Fibroblast of mammary gland (primary cell): ENCODE measurements around the gene LMAN1.

Experiments used
- DNase-seq: peaks from one replicate; pipeline ENCODE4 v3.0.0-alpha.2; 2010; ENCODE audit warnings: low read depth
- H3K4me3 ChIP-seq: 2 replicates; pipeline ENCODE4 v1.5.1; 2011; ENCODE audit warnings: low read depth, mild to moderate bottlenecking, low read length, moderate library complexity; ENCODE audit not compliant: control insufficient read depth
- CTCF ChIP-seq: conservative IDR thresholded peaks from 2 replicates; pipeline ENCODE4 v1.5.1; 2011; ENCODE audit warnings: low read depth, low read length, inconsistent platforms; ENCODE audit not compliant: control insufficient read depth, insufficient read depth

Gene LMAN1

GRCh38 chr18:59381949-59382348, 22.9 kb upstream of the LMAN1 start:
- H3K4me3 ChIP-seq, result no peak overlapping the region
- TF ChIP-seq CTCF, result no peak
- DNase-seq, result no peak

DNA sequence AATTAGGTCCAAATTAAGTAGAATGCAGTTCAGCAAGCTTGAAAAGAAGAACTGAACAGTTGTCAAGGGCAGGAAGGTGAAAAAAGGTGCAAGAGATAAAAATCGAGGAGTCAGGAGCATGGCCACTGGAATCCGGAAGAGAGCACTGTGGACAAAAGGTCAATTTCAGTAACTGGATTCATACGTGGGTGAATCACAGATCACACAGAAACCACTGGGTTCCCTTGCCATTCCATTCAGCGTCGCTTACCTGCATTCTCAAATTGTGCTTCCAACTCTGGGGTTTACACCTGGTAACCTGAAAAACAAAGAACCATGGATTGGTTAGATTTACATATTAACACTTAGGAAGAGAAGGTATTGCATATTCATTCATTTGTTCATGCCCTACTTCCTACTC, 21.6 kb upstream of the LMAN1 start:
- DNase-seq, result no peak
- no peak for TF ChIP-seq CTCF

GRCh38 chr18:59379772-59380522, 20.9 kb upstream of the LMAN1 start:
- TF ChIP-seq CTCF, result no peak
- peak; percentile 81 for DNase-seq
- no peak overlapping the region for H3K4me3 ChIP-seq

More for the DNA sequence above, 21.6 kb upstream of the LMAN1 start:
- H3K4me3 ChIP-seq, result no peak overlapping the region

DNA sequence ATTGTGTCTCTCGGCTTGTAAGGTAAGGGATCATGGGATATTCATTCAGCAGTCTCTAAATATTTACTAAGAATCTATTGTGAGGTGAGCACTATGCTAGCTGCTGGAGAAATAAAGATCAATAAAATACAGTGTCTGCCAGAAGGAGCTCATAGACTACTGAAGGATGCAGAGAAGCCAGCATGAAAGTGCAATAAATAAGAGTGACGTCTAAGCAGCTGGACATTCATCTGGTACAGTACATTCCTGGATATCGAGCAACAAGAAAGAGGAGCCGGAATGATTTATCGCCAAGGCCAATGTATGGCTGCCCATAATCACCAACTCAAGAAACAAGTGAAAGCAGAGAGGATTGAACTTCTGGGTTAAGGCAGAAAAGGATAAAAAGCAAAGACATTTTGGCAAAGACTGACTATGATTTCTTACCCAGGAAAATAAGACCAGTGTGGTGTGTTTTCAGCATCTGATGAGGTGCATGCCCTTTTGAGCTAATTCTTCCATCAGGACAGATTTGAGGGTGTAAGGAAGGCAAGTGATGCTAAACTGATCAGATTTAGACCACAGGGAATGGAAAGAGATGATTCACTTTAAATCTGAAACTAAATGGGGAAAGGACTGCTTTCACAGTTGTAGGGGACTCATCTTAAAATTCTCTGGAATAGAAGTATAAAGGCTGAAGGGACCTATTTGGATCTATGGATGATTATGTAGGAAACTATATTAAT, 18.7 kb upstream of the LMAN1 start:
- DNase-seq, result no peak
- TF ChIP-seq CTCF, result no peak
- no peak overlapping the region for H3K4me3 ChIP-seq

DNA sequence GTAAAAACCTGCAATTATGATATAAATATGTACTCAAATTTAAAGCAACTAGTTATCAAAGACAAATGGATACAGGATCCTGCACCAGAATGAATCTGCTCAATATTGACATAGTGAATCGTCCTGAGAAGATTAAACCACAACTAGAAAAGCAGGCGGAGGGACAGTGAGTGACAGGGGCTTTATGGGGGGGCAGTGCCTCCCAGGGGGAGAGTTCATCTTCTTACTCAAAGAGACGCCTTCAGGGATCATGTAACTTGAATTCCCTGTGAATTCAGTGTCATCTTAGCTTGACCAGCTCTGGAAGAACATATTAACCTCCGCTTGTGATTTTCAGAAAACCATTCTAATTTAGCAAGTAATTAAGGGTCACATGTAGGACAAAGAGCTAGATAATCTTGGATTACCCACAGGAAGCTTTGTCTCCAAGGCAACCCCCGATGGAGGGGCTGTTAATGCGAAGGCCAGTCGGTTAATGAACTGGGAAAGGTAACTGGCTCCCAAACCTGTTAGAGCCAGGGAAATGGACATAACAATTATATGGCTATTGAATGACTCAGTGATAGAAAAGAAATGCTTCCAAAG, 17.4 kb upstream of the LMAN1 start:
- TF ChIP-seq CTCF, result no peak
- H3K4me3 ChIP-seq, result no peak overlapping the region

DNA sequence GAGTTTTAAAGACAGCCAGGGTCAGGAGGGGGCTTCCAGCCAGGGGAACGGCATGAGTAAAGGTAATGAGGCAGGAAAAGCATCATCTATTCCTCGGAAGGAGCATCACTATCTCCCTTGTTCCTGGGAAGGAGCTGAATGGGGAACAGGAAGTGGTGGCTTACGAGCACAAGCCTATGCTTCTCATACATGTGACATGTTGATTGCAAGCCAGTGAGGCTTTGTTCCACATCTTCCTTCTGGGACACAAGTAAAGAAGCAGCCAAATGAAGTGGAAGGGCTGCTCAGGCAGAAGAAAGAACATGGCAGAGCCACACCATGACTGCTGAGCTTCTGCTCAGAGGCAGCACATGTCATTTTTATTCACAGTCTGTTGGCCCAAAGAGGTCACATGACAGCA, 15.1 kb upstream of the LMAN1 start:
- no peak for DNase-seq
- no peak overlapping the region for H3K4me3 ChIP-seq
- no peak for TF ChIP-seq CTCF

More for the DNA sequence above, 17.4 kb upstream of the LMAN1 start:
- DNase-seq, result no peak
